Measurements from ENCODE around the gene ZNF248. TPM values are rescaled to one million over a fixed set of nuclear protein-coding genes. Genes with fewer than 3 reads are reported as not detected.
"Not testable (repeated sequence)": the region's sequence is repeated elsewhere in the genome, so short reads cannot be mapped to it uniquely, and the experiment has no call there.

Gene ZNF248
- 10 to 100 TPM in 1 of 2 donors, 1 to 10 TPM in 1; 9.7 to 12.9 TPM for total RNA-seq
- long read RNA-seq, full-length matches to known transcripts, result 9 of 22 reads
- long read RNA-seq, partial matches to known transcripts, result 3 of 22 reads
- long read RNA-seq, other reads (novel, unspliced or antisense), result 10 of 22 reads

DNA sequence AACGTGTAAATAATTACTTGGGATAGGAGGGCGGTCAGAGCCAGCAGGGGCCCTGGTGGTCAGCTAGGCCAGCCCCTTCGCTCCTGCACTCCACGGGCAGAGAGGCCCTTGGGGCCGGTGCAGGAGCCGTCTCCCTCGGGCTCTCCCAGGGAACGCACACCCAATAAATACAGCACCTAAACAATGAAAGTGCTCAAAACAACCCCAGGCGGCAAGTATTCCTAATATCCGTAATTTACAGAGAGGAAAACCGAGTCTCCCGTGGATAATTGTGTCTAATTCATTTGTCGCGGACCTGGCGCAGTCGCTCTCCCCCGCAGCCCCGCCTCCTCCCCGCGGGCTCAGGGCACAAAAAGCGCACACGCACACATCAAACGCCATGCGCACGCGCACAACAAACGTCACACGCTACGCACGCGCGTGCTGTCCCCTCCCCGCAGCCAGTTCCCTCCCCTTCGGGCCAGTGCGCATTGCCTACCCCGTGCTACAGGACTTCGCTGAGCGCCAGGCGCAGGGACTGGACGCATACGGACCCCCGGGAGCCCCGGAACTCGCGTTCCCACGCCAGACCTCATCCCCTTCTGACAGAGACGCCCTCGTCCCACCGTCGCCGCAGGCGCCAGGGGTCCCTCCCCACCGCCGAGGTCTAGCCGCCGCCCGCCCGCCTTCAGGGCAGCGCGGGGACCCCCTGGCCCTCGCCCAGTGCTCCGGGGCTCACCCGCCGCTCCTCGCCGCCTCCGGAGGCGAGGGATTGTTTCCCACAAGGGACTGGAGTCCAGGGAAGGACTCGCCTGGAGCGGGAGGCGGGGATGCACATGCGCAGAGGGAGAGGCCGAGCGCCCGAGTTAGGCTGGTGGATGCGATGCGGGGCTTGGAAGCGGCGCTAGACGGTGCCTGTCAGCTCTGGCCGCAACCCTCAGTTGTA is at the start of gene ZNF248:
TSS of gene ZNF248 (minus strand) at position 324 of the 925 bp plus-strand sequence. CDS start 1,300 bp downstream, outside the sequence.
- ATAC-seq, result peak; percentile 99 to 100
- peak; percentile 97 for DNase-seq
- intact Hi-C loops (cut with DNase I), result no loop called here

- ATAC-seq, result no peak
- no peak for DNase-seq
- intact Hi-C loops (cut with DNase I), result no loop called here
Observed at GRCh38 chr10:37906382-37906781, 49.0 kb upstream of the ZNF248 start.

DNA sequence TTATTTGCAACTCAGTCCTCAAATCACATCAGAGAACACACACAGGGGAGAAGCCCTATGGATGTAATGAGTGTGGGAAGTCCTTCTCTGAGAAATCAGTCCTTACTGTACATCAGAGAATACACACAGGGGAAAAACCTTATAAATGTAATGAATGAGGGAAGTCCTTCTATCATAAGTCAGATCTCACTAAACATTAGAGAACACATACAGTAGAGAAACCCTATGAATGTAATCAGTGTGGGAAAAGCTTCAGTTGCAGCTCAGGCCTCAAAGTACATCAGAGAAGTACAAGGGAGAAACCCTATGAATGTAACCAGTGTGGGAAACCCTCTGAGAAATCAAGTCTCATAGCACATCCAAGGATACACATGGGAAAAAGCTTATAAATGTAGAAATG is 39.0 kb upstream of the ZNF248 start:
- DNase-seq, result no peak
- intact Hi-C loops (cut with DNase I), result no loop called here
- no peak for ATAC-seq

- intact Hi-C loops (cut with DNase I), result no loop called here
- no peak for DNase-seq
- no peak for ATAC-seq
Observed at GRCh38 chr10:37895674-37896073, 38.3 kb upstream of the ZNF248 start.

DNA sequence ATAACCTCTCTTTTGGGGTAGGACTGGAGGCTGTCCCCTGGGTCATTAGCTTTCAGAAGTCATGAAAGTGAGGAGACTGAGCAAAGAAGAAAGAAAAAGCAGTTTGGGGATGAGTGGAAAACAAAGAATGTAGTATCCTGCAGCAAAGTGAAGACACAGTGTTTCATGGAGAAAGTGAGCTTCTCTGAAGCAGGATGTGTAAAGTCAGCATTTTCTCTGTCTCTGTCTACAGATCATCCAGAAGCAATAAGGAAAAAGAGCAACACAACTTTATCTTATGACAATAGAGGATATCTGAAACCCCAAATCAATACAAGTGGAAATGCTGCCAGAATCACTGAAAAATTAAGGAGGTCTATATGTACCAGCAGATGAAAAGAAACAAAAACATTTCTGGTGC is 28.4 kb upstream of the ZNF248 start:
- intact Hi-C loops (cut with DNase I), result no loop called here
- ATAC-seq, result no peak
- no peak for DNase-seq

GRCh38 chr10:37872955-37873354 is 15.5 kb upstream of the ZNF248 start:
- intact Hi-C loops (cut with DNase I), result no loop called here
- ATAC-seq (no peak), DNase-seq (no peak)

DNA sequence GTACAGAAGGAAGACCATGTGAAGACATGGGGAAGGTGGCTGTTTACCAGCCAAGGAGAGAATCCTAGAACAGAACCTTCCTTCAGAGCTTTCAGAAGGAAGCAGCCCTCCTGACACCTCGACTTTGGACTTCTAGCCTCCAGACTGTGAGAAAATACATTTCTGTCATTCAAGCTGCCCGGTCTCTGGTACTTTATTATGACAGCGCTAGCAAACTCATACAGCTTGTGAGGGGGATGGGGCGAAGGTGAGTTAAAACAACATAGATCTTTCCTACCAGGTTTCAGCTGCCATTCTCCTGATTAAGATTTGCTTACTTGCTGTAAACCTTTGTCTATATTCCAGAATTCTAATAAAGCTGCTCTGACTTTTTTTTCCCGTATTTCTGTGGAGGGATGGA is 14.9 kb upstream of the ZNF248 start:
- DNase-seq, result no peak
- intact Hi-C loops (cut with DNase I), result no loop called here
- ATAC-seq, result no peak

- intact Hi-C loops (cut with DNase I), result no loop called here
- DNase-seq (no peak), ATAC-seq (no peak)
Observed at GRCh38 chr10:37871568-37872251, 14.3 kb upstream of the ZNF248 start.

DNA sequence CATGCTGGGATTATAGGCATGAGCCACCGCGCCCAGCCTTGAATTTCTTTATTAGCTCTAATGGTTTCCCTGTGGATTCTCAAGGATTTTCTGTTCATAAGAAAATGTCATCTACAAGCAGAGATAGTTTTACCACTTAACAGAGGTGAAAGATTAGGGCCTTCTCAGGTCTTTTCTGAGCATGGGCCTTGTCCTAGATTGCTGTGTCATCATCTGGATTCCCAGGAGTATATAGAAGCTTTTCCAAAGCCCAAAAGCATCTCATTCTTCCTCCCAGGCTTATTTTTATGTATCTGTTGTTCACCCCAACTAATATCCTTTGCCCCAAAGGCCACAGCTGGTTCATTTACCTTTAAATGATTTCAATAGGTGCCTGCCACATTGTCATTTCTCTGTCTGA is 13.7 kb upstream of the ZNF248 start:
- ATAC-seq (no peak), DNase-seq (no peak)
- intact Hi-C loops (cut with DNase I), result no loop called here

DNA sequence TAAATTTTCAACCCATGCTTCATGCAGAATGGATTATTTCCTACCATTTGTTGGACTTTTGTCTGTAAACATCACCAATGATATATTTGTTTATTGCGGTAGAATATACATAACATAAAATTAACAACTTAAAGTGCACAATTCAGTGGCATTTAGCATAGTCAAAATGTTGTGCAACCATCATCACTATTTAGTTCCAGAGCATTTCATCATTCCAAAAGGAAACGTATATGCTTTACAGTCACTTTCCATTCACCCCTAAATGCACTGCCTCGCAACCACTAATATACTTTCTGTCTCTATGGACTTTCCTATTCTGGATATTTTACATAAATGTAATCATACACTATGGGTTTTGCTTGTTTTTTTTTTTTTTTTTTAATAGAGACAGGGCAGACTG is 11.4 kb upstream of the ZNF248 start:
- intact Hi-C loops (cut with DNase I), result no loop called here
- no peak for DNase-seq
- ATAC-seq, result no peak

- intact Hi-C loops (cut with DNase I), result no loop called here
- ATAC-seq (no peak), DNase-seq (no peak)
Observed at GRCh38 chr10:37865957-37866803, 8.8 kb upstream of the ZNF248 start.

DNA sequence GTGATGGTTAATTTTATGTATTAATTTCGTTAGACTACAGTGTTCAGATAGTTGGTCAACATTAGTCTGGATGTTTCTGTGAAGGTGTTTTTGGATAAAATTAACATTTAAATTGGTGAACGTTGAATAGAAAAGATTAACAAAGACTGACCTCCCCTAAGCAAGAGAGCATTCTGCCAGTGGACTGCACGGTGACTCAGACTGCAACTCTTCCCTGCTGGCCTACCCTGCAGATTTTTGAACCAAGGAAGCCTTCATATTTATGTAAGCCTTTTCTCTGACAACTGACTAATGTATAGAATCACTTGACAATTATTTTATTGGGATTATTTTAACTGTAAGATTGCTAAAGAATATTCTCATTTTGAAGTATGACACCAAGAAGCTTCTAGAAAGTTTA is 7.9 kb upstream of the ZNF248 start:
- ATAC-seq (no peak), DNase-seq (no peak)
- intact Hi-C loops (cut with DNase I), result no loop called here

DNA sequence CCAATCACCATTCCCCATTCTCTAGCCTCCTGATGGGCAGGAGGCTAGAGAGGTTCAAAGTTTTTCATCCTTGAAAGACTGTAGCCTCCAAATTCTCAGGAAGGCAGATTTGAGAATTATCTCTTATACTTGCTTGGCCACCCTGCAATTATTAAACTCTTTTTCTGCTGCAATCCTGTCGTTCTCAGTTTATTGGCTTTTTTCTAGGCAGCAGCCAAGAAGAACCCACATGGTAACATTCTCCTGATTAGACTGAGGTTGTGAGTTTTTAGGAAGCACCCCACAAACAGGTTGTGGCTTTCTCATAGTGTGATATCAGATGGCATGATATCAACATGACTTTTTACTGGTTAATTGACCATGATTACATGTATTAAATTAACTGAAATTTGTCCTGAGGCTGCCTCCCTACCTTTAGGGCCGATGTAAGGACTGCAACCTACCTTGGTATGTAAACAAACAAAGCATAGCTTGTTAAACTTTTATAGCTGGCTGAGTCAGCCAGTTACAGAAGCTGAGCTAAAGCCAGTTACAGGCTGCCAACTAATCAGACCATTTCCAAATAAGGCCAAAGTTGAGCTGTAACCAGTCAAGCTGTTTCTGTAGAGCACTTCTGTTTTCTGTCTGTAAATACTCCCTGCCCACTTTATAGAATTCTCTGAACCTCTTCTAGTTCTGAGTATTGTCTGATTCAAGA is 3.2 kb upstream of the ZNF248 start:
- no peak for DNase-seq
- ATAC-seq, result no peak
- intact Hi-C loops (cut with DNase I), result no loop called here

GRCh38 chr10:37859270-37859669 is 1.9 kb upstream of the ZNF248 start:
- DNase-seq; intact Hi-C loops (cut with DNase I); ATAC-seq: not testable (repeated sequence)

- peak; percentile 31 for DNase-seq
- peak; percentile 7 to 27 for ATAC-seq
- intact Hi-C loops (cut with DNase I), result no loop called here
Observed at GRCh38 chr10:37856881-37857286, 526 bp downstream of the ZNF248 start.

DNA sequence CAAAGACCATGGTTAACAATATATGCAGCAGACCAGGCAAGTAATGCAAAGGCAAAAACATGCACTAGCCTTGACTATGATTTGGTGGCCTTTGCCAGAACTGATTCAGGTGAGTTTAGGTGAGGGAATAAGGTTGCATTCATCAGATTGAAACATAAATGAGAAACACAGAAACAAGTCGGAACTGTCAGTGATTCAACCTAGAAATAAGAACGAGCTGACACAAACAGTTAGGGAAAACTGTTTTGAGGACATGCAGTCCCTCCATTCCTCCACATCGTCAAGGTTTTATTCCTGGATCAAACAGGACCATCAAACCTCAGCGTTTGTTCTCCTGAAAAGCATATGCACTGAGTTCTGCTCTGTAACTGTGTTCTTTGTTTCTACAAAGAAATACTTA is 1.8 kb downstream of the ZNF248 start:
- DNase-seq (no peak), ATAC-seq (no peak)
- intact Hi-C loops (cut with DNase I), result no loop called here

GRCh38 chr10:37854626-37855025 is 2.8 kb downstream of the ZNF248 start:
- DNase-seq (no peak), ATAC-seq (no peak)
- intact Hi-C loops (cut with DNase I), result no loop called here

DNA sequence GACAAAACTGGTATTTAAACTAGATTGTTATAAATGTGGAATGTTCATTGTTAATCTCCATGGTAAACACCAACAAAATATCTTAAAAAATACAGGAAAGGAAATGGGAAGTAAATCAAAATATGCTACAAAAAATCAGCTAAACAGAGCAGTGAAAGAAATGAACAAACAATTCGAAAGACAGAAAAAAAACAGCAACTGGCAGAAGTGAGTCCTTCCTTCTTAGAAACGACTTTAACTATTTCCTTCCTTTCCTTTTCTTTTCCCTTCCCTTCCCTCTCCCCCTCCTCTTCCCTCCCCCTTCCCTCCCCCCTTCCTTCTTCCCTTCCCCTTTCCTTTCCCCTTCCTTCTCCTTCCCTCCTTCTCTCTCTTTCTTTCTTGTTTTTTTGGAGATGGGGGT is 12.8 kb downstream of the ZNF248 start:
- no peak for DNase-seq
- intact Hi-C loops (cut with DNase I), result no loop called here
- ATAC-seq, result no peak

DNA sequence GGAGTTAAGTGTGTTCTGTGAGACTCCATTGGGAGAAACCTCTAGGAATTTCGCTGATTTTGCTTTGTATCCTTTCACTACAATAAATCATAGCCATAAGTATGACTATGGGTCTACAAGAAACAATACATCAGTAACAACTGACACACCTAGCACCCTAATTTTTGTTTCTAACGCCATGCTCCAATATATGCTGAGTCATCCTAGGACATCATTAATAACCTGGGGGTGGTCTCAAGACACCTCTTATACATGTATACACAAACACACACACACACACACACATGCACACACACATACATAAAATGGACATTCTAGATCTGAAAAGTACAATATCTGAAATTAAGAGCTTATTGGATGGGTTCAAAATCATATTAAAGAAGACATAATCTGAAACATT is 18.2 kb downstream of the ZNF248 start:
- intact Hi-C loops (cut with DNase I), result no loop called here
- ATAC-seq (no peak), DNase-seq (no peak)
